Ramos (cell line): ENCODE measurements around the gene MMD2.
"Not testable (repeated sequence)": the region's sequence is repeated elsewhere in the genome, so short reads cannot be mapped to it uniquely, and the experiment has no call there.

Experiments used
- in situ Hi-C: fragments of 300-500 bp; cut with MboI; formaldehyde crosslinking; loops from one replicate; pipeline ENCODE4 v1.14.3; 2022; ENCODE audit warnings: low sequenced_read_pairs; ENCODE audit not compliant: unreplicated experiment

MMD2 gene, protein sequence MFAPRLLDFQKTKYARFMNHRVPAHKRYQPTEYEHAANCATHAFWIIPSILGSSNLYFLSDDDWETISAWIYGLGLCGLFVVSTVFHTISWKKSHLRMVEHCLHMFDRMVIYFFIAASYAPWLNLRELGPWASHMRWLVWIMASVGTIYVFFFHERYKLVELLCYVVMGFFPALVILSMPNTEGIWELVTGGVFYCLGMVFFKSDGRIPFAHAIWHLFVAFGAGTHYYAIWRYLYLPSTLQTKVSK

DNA sequence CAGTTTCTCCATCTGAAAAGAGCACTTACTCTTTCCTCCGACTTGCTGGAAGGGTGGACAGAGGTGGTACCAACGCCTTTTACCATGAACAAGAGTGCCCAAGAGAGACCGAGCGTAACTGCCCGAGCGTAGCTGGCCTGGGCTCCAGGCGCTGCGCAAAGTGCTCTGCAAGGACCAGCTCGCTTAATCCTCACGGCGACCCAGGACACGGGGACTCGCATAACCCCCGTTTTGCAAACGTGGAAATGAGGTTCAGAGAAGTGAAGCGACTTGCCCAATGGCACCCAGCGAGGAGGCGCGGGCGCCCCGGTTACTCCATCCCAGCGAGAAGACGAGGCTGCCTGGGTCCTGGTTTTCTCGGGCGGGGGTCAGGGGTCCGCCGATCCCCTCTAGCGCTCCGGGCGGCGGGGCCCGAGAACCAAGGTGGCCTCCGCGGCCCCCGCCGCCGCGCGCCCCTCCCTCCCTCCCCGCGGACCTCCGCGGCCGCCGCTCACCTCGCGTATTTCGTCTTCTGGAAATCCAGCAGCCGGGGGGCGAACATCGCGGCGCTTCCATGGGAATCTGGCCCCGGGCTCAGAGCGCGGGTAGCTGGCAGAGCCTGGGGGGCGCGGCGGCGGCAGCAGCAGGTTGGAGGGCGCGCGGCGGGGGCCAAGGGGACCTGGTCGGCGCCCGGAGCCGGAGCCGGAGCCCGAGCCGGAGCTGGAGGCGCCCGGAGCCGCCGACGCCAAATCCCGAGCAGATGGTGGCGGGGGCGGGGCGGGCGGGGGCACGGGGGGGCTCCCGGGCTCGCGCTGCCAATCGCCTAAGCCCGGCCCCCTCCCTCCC, at the start of gene MMD2:
Gene MMD2 (minus strand): TSS at position 711 of the 825 bp plus-strand sequence. CDS start 170 bp downstream, at position 541.
- in situ Hi-C loops = no loop called here

DNA sequence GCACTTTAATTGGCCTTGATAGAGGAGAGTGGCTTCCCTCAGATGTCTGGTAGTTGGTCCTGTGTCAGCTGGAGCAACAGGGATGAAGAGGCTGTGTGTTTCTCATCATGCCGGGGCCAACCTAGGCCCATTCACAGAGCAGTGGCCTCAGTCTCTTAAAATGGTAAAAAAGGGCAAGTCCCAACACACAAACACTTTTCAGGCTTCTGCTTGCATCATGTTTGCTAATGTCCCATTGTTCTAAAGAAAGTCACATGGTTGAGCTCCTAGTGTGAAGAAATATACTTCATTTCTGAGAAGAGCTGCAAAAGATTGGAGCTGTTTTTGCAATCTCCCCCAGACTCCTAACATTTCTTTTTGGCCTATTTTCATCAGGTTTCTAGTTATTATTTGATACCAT, 46.1 kb upstream of the MMD2 start:
- in situ Hi-C loops = no loop called here

GRCh38 chr7:5001911-5002310, 42.9 kb upstream of the MMD2 start:
- in situ Hi-C loops = no loop called here

DNA sequence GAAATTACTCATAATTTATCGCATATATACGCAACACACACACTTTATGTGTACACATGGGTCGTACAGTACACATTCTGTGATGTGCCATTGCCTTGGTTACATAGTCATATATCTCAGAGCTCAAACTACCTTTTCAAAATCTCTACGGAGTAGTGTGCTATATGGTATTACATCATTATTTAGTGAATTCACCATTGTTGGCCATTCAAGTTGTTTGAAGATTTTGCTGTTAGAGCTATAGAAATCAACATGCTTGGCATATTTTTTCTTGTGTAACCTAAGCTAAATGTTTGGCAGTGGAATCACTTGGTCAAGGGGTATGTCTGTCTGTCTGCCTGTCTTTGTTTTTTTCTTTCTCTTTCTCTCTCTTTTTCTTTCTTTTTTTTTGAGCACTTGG, 42.0 kb upstream of the MMD2 start:
- in situ Hi-C loops = no loop called here

GRCh38 chr7:4999369-4999950, 40.5 kb upstream of the MMD2 start:
- in situ Hi-C loops = no loop called here

DNA sequence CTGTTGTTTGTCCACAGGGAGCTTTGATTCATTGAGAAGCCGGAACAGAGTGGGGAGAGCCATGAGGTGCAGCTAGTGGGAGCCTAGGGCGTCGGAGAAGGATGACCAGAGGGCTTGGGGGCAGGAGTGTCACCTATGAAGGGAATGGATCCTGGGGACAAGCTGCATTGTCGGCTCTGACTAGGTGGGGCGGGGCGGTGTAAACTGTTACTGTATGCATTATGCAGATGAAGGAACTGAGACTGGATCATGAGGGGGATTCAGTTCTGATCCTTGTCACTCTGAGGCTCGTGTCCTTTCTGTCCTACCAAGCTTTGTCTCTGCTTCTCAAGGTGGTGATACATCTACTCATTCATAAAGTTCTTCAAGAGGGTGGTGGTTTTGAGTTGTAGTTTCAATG, 39.9 kb upstream of the MMD2 start:
- in situ Hi-C loops = no loop called here

DNA sequence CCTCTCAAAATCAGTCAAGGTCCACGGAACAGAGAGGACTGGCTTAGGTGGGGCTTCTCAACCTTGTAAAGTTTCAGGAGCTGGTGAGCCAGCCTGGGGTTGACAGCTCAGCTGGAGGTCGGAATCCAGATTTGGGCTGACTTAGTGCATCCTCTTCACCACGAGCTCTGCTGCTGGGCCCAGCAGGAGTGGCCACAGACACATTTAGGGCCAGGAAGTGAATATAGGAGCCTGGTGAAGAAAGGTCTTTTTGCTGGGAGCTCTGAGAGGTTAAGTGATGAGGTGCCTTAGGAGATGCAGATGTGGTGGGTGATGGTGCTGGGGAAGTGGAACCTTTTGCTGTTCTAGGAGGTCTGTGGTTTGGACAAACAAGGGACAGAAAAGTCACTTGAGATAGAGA, 39.3 kb upstream of the MMD2 start:
- in situ Hi-C loops = no loop called here

DNA sequence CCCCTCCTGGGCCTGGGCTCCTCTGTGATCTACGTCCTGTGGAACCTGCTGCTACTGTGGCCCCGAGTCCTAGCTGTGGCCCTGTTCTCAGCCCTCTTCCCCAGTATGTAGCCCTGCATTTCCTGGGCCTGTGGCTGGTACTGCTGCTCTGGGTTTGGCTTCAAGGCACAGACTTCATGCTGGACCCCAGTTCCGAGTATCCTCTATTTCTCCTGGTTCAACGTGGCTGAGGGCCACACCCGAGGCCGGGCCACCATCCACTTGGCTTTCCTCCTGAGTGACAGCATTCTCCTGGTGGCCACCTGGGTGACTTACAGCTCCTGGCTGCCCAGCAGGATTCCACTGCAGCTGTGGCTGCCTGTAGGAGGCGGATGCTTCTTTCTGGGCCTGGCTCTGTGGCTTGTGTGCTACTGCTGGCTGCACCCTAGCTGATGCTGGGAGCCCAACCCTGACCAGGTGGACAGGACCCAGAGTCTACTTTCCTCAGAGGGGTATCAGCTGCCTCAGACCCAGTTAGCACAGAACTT, 37.8 kb upstream of the MMD2 start:
- in situ Hi-C loops = no loop called here

GRCh38 chr7:4995429-4995969, 36.5 kb upstream of the MMD2 start:
- in situ Hi-C loops = no loop called here

- in situ Hi-C loops = no loop called here
Measured at GRCh38 chr7:4993471-4993870, 34.5 kb upstream of the MMD2 start.

DNA sequence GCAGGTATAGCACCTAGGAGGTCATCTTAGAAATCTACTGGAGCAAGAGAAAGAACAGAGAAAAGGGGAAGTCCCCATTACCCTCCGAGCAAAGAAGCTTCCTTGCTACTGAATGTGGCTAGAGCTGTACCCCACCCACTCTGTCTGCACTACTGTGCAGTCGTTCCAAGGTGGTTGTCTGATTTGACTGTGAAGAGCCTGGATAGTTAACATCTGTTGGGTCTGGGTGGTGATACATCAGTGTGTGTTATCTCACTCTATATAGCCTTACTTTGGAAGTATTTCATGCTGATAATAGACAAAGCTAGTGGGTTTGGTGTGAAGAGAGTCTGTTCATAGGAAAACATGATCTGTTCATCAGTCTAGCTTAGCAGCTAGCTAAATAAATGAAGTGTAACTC, 23.8 kb upstream of the MMD2 start:
- in situ Hi-C loops = not testable (repeated sequence)

DNA sequence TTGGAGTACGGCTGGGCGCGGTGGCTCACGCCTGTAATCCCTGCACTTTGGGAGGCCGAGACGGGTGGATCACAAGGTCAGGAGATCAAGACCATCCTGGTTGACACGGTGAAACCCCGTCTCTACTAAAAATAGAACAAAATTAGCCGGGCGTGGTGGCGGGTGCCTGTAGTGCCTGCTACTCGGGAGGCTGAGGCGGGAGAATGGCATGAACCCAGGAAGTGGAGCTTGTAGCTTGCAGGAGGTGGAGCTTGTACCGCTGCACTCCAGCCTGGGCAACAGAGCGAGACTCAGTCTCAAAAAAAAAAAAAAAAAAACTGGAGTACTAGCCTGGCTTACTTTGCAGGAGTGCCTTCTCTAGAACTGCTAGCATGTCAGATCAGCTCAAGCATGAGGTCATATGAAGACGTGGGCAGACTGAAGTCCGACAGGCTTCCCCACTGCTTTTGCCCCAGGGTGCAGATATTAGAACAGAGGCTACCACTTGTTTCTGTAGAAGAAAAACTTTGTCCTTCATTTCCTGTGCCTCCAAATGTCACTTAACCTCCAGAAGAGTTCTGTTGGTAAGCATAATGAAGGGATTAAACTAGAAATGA, 22.4 kb upstream of the MMD2 start:
- in situ Hi-C loops = not testable (repeated sequence)

DNA sequence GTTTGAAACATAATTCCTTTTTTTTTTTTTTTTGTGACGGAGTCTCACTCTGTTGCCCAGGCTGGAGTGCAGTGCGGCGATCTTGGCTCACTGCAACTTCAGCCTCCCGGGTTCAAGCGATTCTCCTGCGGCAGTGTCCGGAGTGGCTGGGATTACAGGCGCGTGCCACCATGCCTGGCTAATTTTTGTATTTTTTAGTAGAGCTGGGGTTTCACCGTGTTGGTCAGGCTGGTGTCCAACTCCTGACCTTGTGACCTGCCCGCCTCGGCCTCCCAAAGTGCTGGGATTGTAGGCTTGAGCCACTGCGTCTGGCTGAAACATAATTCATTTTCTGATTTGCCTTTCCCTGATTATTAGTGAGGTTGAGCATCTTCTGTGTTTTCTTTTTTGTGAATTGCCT, 16.6 kb upstream of the MMD2 start:
- in situ Hi-C loops = loop anchor here (10.0 kb wide), 1 partner anchor 109 kb away; no protein-coding TSS in a partner anchor

- in situ Hi-C loops = loop anchor here (10.0 kb wide), 1 partner anchor 111 kb away; no protein-coding TSS in a partner anchor
Measured at GRCh38 chr7:4973728-4974198, 14.8 kb upstream of the MMD2 start.

DNA sequence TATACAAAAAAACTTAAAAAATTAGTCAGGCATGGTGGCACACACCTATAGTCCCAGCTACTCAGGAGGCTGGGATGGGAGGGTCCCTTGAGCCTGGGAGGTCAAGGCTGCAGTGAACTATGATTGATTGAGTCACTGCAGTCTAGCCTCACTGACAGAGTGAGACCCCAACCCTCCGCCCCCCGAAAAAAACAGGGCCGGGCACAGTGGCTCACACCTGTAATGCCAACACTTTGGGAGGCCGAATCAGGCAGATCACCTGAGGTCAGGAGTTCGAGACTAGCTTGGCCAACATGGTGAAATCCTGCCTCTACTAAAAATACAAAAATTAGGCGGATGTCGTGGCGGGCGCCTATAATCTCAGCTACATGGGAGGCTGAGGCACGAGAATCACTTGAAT, 13.5 kb upstream of the MMD2 start:
- in situ Hi-C loops = loop anchor here (10.0 kb wide), 1 partner anchor 112 kb away; no protein-coding TSS in a partner anchor

- in situ Hi-C loops = no loop called here
Measured at GRCh38 chr7:4965295-4966022, 6.5 kb upstream of the MMD2 start.

DNA sequence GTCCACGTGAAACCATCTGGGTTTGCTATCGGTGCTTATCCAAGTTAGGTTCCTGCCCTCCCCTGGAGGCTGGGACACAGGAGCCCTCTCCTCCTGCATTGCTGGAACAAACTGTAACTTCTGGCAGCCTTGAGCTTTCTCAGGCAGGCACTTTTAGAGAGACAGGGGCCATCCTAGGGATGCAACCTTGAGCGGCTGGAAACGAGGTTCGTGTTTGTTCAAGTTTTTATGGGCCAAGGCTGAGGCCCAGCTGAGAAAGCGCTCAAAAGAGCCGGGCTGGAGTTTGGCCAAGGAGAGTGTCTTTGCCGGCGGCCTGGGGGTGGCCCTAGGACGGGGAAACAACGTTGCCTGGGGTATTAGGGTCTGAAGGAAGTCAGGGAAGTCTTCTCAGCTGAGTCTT, 5.5 kb upstream of the MMD2 start:
- in situ Hi-C loops = no loop called here

DNA sequence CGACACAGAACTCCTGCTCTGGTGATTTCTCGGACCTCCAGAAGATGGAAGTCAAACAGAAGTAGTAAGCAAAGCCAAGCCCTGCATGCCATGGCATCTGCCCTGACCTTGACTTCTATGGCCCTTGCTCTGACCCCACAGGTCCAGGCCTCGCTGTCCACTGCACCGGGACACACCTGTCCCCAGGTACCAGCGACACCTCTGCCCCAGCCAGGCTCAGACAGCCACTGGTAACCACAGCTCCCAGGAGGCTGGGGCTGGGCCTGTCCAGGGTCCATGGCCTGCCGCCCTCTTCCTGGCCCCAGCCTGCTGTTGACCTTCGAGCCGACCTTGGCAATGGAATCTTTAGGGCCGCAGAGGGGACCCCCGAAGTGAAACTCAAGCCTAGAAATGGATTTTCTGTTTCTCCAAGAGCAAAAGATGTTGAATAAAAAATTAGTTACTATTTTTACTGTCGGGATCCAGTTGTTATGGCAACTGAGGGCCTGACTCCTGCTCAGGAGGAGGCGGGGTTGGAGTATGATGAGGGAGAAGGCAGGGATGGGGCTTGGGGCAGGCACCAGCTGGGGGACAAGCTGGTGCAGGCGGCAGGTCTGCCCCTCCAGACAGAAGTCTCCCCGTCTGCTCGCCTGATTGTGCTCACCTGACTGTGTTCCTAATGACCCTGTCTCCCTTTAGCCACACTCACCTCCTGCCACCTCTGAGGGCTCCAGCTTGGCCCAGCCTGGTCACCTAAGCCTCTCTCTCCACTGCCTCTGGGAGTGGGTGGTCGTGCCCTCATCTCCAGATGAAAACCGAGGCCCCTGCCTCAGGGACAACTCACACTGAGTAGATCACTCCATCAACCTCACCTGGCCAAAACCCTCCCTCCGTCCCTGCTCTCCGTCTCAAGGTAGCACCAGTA, 4.1 kb upstream of the MMD2 start:
- in situ Hi-C loops = no loop called here

- in situ Hi-C loops = no loop called here
Measured at GRCh38 chr7:4960363-4960762, 1.4 kb upstream of the MMD2 start.
